HepG2 (cell line): Measurements from ENCODE around the gene AIF1. TPM values are rescaled to one million over a fixed set of nuclear protein-coding genes. Genes with fewer than 3 reads are reported as not detected.

Source experiments
- CBX5 ChIP-seq: sonication (generic); formaldehyde crosslinking; IDR thresholded peaks from 2 replicates; pipeline ENCODE4 v1.4.0; 2020; ENCODE audit warnings: missing genetic modification reagents, borderline replicate concordance
- CHD2 ChIP-seq: IDR thresholded peaks from 2 replicates; pipeline ENCODE4 v1.6.1; 2011; ENCODE audit warnings: low read depth, low read length, improper control_type of control experiment
- HCFC1 ChIP-seq: fragments of 150-350 bp; IDR thresholded peaks from 2 replicates; pipeline ENCODE4 v1.6.1; 2014; ENCODE audit warnings: low read depth, low read length
- HOXA5 ChIP-seq: sonication (generic); formaldehyde crosslinking; IDR thresholded peaks from 2 replicates; pipeline ENCODE4 v1.4.0; 2020; ENCODE audit warnings: missing genetic modification reagents
- MAF1 ChIP-seq: sonication (generic); formaldehyde crosslinking; IDR thresholded peaks from 2 replicates; pipeline ENCODE4 v1.5.0; 2020; ENCODE audit warnings: missing genetic modification reagents, borderline replicate concordance
- NFE2L1 ChIP-seq: sonication (generic); formaldehyde crosslinking; IDR thresholded peaks from 2 replicates; pipeline ENCODE4 v1.4.0; 2020; ENCODE audit warnings: missing genetic modification reagents, mild to moderate bottlenecking, borderline replicate concordance
- ONECUT2 ChIP-seq: sonication (generic); formaldehyde crosslinking; IDR thresholded peaks from 2 replicates; pipeline ENCODE4 v1.4.0; 2020; ENCODE audit warnings: missing genetic modification reagents
- SMAD1 ChIP-seq: sonication (generic); formaldehyde crosslinking; IDR thresholded peaks from 2 replicates; pipeline ENCODE4 v1.4.0; 2020; ENCODE audit warnings: missing genetic modification reagents, low read depth, mild to moderate bottlenecking, borderline replicate concordance
- ZBTB8A ChIP-seq: sonication (generic); formaldehyde crosslinking; IDR thresholded peaks from 2 replicates; pipeline ENCODE4 v1.4.0; 2020; ENCODE audit warnings: mild to moderate bottlenecking, low read depth, missing genetic modification reagents, borderline replicate concordance
- ZKSCAN5 ChIP-seq: sonication (generic); formaldehyde crosslinking; IDR thresholded peaks from 2 replicates; pipeline ENCODE4 v1.5.1; 2020; ENCODE audit warnings: mild to moderate bottlenecking, missing genetic modification reagents
- ZNF180 ChIP-seq: sonication (generic); formaldehyde crosslinking; IDR thresholded peaks from 2 replicates; pipeline ENCODE4 v1.4.0; 2020; ENCODE audit warnings: low read depth, missing genetic modification reagents, borderline replicate concordance
- ZNF572 ChIP-seq: sonication (generic); formaldehyde crosslinking; IDR thresholded peaks from 2 replicates; pipeline ENCODE4 v1.5.1; 2020; ENCODE audit warnings: mild to moderate bottlenecking, missing genetic modification reagents
- ZNF841 ChIP-seq: sonication (generic); formaldehyde crosslinking; IDR thresholded peaks from 2 replicates; pipeline ENCODE4 v1.8.1; 2023; ENCODE audit warnings: missing genetic modification reagents, borderline replicate concordance
- ZSCAN21 ChIP-seq: sonication (generic); formaldehyde crosslinking; IDR thresholded peaks from 2 replicates; pipeline ENCODE4 v1.8.0; 2022; ENCODE audit warnings: mild to moderate bottlenecking, missing genetic modification reagents, moderate library complexity, borderline replicate concordance
- ZSCAN9 ChIP-seq: IDR thresholded peaks from 2 replicates; pipeline ENCODE4 v1.6.1; 2016; ENCODE audit warnings: borderline replicate concordance
- polyA plus RNA-seq, 8 experiments: library from polyadenylated mRNA; depleted of rRNA in 3 of 8; stranded (reverse) in 7 of 8; unstranded in 1 of 8; fragments of >200 nt; fragmentation: Illumina TruSeq in 4 of 8; extraction: Trizol in 4 of 8; gene quantifications; 2 replicates each; pipeline versions ENCODE4 v1.2.1 to v1.2.3, GENCODE V29; 2011 to 2016; ENCODE audit warnings: low read depth in 4 of 8, missing spikeins in 1 of 8, mixed read lengths in 1 of 8; ENCODE audit not compliant: insufficient read depth in 1 of 8
- total RNA-seq, 5 experiments: library from RNA; depleted of rRNA; stranded (reverse); fragments of >200 nt; fragmentation: Illumina TruSeq; extraction: Trizol; gene quantifications; 2 replicates each; pipeline ENCODE4 v1.2.3, GENCODE V29; 2016; ENCODE audit warnings: low read depth in 1 of 5
- TF ChIP-seq, protein P1 (sequence below): IDR thresholded peaks from 2 replicates; pipeline ENCODE4 v1.6.1; 2016; ENCODE audit warnings: low read depth, missing genetic modification reagents, missing compliant biosample characterization
- TF ChIP-seq, protein P2 (sequence below): sonication (generic); formaldehyde crosslinking; IDR thresholded peaks from 2 replicates; pipeline ENCODE4 v1.4.0; 2020; ENCODE audit warnings: missing genetic modification reagents, borderline replicate concordance
- TF ChIP-seq, protein P3 (sequence below), 2 experiments: sonication (generic) in 1 of 2; formaldehyde crosslinking in 1 of 2; IDR thresholded peaks; 2 replicates each; pipeline versions ENCODE4 v1.5.1 to v1.6.1; 2011 to 2020; ENCODE audit warnings: borderline replicate concordance in 1 of 2, low read depth in 1 of 2, low read length in 1 of 2, mild to moderate bottlenecking in 1 of 2, missing genetic modification reagents in 1 of 2, moderate library complexity in 1 of 2

Gene AIF1
- total and polyA plus RNA-seq, 2 of the 13 experiments (the other 11 are each of a cell fraction or from before 2014, with no cell fraction given) = 1.5 TPM; not detected in 1

GRCh38 chr6:31665501-31666336 lies 50.7 kb downstream of the AIF1 start, which contains the start of gene CSNK2B (continued):
- TF ChIP-seq, protein P1, sequence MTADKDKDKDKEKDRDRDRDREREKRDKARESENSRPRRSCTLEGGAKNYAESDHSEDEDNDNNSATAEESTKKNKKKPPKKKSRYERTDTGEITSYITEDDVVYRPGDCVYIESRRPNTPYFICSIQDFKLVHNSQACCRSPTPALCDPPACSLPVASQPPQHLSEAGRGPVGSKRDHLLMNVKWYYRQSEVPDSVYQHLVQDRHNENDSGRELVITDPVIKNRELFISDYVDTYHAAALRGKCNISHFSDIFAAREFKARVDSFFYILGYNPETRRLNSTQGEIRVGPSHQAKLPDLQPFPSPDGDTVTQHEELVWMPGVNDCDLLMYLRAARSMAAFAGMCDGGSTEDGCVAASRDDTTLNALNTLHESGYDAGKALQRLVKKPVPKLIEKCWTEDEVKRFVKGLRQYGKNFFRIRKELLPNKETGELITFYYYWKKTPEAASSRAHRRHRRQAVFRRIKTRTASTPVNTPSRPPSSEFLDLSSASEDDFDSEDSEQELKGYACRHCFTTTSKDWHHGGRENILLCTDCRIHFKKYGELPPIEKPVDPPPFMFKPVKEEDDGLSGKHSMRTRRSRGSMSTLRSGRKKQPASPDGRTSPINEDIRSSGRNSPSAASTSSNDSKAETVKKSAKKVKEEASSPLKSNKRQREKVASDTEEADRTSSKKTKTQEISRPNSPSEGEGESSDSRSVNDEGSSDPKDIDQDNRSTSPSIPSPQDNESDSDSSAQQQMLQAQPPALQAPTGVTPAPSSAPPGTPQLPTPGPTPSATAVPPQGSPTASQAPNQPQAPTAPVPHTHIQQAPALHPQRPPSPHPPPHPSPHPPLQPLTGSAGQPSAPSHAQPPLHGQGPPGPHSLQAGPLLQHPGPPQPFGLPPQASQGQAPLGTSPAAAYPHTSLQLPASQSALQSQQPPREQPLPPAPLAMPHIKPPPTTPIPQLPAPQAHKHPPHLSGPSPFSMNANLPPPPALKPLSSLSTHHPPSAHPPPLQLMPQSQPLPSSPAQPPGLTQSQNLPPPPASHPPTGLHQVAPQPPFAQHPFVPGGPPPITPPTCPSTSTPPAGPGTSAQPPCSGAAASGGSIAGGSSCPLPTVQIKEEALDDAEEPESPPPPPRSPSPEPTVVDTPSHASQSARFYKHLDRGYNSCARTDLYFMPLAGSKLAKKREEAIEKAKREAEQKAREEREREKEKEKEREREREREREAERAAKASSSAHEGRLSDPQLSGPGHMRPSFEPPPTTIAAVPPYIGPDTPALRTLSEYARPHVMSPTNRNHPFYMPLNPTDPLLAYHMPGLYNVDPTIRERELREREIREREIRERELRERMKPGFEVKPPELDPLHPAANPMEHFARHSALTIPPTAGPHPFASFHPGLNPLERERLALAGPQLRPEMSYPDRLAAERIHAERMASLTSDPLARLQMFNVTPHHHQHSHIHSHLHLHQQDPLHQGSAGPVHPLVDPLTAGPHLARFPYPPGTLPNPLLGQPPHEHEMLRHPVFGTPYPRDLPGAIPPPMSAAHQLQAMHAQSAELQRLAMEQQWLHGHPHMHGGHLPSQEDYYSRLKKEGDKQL (CRISPR knock-in tag) = no peak
- no peak for TF ChIP-seq HOXA5 (CRISPR knock-in tag)
- TF ChIP-seq NFE2L1 = peak; percentile 72; the same call in 1 of the 2 replicates
- TF ChIP-seq ZNF572 (CRISPR knock-in tag) = peak; percentile 80; the same call in 1 of the 2 replicates
- 0 out of 2 replicates have a peak, but pooled peaks have one; percentile 31 for TF ChIP-seq ZNF180 (CRISPR knock-in tag)
- TF ChIP-seq, protein P2, sequence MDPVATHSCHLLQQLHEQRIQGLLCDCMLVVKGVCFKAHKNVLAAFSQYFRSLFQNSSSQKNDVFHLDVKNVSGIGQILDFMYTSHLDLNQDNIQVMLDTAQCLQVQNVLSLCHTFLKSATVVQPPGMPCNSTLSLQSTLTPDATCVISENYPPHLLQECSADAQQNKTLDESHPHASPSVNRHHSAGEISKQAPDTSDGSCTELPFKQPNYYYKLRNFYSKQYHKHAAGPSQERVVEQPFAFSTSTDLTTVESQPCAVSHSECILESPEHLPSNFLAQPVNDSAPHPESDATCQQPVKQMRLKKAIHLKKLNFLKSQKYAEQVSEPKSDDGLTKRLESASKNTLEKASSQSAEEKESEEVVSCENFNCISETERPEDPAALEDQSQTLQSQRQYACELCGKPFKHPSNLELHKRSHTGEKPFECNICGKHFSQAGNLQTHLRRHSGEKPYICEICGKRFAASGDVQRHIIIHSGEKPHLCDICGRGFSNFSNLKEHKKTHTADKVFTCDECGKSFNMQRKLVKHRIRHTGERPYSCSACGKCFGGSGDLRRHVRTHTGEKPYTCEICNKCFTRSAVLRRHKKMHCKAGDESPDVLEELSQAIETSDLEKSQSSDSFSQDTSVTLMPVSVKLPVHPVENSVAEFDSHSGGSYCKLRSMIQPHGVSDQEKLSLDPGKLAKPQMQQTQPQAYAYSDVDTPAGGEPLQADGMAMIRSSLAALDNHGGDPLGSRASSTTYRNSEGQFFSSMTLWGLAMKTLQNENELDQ (CRISPR knock-in tag) = no peak
- TF ChIP-seq ZSCAN21 (CRISPR knock-in tag) = no peak
- TF ChIP-seq SMAD1 = peak; percentile 60; the same call in 1 of the 2 replicates
- TF ChIP-seq CHD2 = peak; percentile 12; the same call in 1 of the 2 replicates
- TF ChIP-seq CBX5 (CRISPR knock-in tag) = peak; percentile 11
- TF ChIP-seq ZNF841 (CRISPR knock-in tag) = no peak
- peak; percentile 96 for TF ChIP-seq HCFC1
- TF ChIP-seq, protein P3, sequence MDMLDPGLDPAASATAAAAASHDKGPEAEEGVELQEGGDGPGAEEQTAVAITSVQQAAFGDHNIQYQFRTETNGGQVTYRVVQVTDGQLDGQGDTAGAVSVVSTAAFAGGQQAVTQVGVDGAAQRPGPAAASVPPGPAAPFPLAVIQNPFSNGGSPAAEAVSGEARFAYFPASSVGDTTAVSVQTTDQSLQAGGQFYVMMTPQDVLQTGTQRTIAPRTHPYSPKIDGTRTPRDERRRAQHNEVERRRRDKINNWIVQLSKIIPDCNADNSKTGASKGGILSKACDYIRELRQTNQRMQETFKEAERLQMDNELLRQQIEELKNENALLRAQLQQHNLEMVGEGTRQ (IDR thresholded peaks at IDR 0.05; ENCODE audit: low read depth, low read length) = peak; percentile 61
- TF ChIP-seq, protein P3 (CRISPR knock-in tag; IDR thresholded peaks at IDR 0.05; ENCODE audit: borderline replicate concordance) = peak; percentile 75
- 0 out of 2 replicates have a peak, but pooled peaks have one; percentile 50 for TF ChIP-seq ZBTB8A (CRISPR knock-in tag)
- TF ChIP-seq ZKSCAN5 (CRISPR knock-in tag) = no peak
- TF ChIP-seq ONECUT2 (CRISPR knock-in tag) = 0 out of 2 replicates have a peak, but pooled peaks have one; percentile 3
- 0 out of 2 replicates have a peak, but pooled peaks have one; percentile 25 for TF ChIP-seq ZSCAN9 (CRISPR knock-in tag)
- no peak for TF ChIP-seq MAF1
